ENCODE data around the gene CLTC.

CLTC gene

DNA sequence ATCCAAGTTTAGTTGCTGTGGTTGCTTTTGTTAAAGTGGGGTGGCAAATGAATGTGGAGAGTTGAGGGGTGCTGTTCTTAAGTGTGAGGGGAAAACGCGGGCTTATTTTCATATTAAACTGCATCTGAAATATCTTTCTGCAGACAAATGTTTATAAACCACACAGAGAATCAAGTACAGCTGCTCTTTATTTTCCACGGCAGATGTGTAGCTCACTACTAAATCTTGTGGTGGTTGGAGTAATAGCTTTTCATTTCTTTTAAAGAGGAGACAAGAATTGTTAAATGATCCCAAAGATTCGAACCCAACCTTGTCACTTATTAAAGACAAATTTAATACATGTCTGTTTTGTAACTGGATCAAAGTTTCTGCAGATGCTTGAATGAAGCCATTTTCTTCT is 2.1 kb downstream of the CLTC start:
- TF ChIP-seq, protein P1, sequence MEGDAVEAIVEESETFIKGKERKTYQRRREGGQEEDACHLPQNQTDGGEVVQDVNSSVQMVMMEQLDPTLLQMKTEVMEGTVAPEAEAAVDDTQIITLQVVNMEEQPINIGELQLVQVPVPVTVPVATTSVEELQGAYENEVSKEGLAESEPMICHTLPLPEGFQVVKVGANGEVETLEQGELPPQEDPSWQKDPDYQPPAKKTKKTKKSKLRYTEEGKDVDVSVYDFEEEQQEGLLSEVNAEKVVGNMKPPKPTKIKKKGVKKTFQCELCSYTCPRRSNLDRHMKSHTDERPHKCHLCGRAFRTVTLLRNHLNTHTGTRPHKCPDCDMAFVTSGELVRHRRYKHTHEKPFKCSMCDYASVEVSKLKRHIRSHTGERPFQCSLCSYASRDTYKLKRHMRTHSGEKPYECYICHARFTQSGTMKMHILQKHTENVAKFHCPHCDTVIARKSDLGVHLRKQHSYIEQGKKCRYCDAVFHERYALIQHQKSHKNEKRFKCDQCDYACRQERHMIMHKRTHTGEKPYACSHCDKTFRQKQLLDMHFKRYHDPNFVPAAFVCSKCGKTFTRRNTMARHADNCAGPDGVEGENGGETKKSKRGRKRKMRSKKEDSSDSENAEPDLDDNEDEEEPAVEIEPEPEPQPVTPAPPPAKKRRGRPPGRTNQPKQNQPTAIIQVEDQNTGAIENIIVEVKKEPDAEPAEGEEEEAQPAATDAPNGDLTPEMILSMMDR (IDR thresholded peaks at IDR 0.05; ENCODE audit: insufficient read depth, low read depth, low read length, missing control alignments) = no peak
- no peak for DNase-seq (ENCODE audit: low read depth)
- H3K4me3 ChIP-seq (ENCODE audit: low read length) = peak overlapping the region; percentile 93

DNA sequence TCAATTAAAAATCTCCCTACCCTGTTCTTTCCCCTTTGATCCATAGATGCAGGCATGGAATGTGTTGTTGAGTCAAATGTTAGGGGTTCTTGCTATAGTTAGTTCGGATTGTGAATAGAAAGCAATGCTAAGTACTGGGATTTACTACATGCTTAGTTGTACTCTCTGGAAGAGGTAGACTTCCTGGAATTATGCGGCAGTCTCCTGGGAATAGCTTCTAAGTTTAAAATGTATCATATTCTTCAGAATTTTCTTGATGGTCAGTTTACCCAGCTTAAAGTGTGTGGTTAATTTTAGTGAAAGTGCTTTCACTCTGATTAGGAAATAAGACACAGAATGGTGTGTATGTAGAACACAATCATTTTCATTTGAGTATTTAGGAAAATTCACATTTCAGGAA is 3.5 kb downstream of the CLTC start:
- H3K4me3 ChIP-seq (ENCODE audit: low read length) = no peak overlapping the region
- no peak for DNase-seq (ENCODE audit: low read depth)
- TF ChIP-seq, protein P1 (IDR thresholded peaks at IDR 0.05; ENCODE audit: insufficient read depth, low read depth, low read length, missing control alignments) = no peak

GRCh38 chr17:59626756-59627155 is 7.1 kb downstream of the CLTC start:
- DNase-seq (ENCODE audit: low read depth) = no peak
- H3K4me3 ChIP-seq (ENCODE audit: low read length) = no peak overlapping the region
- TF ChIP-seq, protein P1 (IDR thresholded peaks at IDR 0.05; ENCODE audit: insufficient read depth, low read depth, low read length, missing control alignments) = no peak

- H3K4me3 ChIP-seq (ENCODE audit: low read length) = no peak overlapping the region
- no peak for DNase-seq (ENCODE audit: low read depth)
- TF ChIP-seq, protein P1 (IDR thresholded peaks at IDR 0.05; ENCODE audit: insufficient read depth, low read depth, low read length, missing control alignments) = no peak
Measured at GRCh38 chr17:59627274-59627673, 7.6 kb downstream of the CLTC start.

DNA sequence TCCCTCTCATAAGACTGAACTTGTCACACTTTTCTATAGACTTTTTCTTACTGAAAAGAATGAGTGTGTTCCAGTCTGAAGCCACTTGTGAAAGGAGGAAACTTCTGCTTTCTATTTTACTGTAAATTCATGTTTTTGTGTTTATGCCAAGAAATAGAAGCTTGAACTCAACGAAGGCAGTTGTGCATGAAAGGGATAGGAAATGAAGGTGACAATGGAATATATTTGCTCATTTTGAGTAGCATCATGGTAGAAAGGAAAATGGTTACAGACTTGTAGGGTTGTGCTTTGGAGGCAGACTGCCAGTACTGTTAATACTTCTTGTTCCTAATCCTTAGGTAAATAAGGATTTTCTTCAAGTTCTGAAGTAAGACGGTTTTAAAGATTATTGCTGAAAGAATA is 8.1 kb downstream of the CLTC start:
- no peak for DNase-seq (ENCODE audit: low read depth)
- no peak overlapping the region for H3K4me3 ChIP-seq (ENCODE audit: low read length)
- TF ChIP-seq, protein P1 (IDR thresholded peaks at IDR 0.05; ENCODE audit: insufficient read depth, low read depth, low read length, missing control alignments) = no peak

DNA sequence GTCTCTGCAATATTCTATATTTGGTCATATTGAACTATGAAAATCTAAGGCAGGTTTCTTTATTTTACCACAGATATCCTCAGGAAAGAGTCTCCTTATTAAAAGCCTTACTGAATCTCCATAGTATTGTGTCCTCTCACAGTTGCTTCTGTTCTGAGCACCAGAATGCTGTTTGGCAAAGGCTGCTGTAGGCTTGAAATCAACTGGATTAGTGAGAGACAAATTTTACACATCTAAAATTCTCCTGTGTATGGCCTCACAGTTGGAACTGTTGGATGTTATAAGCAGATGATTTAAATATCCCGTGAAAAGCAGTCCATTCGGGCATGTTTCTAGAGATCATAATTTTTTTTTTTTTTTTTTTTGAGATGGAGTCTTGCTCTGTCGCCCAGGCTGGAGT is 9.5 kb downstream of the CLTC start:
- no peak overlapping the region for H3K4me3 ChIP-seq (ENCODE audit: low read length)
- DNase-seq (ENCODE audit: low read depth) = no peak
- TF ChIP-seq, protein P1 (IDR thresholded peaks at IDR 0.05; ENCODE audit: insufficient read depth, low read depth, low read length, missing control alignments) = no peak

- H3K4me3 ChIP-seq (ENCODE audit: low read length) = no peak overlapping the region
- no peak for DNase-seq (ENCODE audit: low read depth)
- TF ChIP-seq, protein P1 (IDR thresholded peaks at IDR 0.05; ENCODE audit: insufficient read depth, low read depth, low read length, missing control alignments) = no peak
Measured at GRCh38 chr17:59631276-59631675, 11.6 kb downstream of the CLTC start.

Measured in epithelial cell of esophagus (primary cell).